A549 treated with RU486 at 1 μM for 4 hours (cell line): ENCODE results near the gene KDM5A. TPM values are rescaled to one million over a fixed set of nuclear protein-coding genes. Genes with fewer than 3 reads are reported as not detected.

Experiments
- total RNA-seq: library from RNA; stranded (reverse); fragments of 200-300 nt; extraction: Qiagen RNA extraction; gene quantifications from 5 replicates; pipeline ENCODE4 v1.2.3, GENCODE V29; 2022; ENCODE audit warnings: low read depth

Gene KDM5A
- total RNA-seq = 17.2 to 22.2 TPM (median 20.6 TPM) in 5 replicates

GRCh38 chr12:389142-390096 is at the start of gene KDM5A:
Gene KDM5A (minus strand): TSS chr12:389320. CDS start chr12:389091, 229 bp downstream.

GRCh38 chr12:401235-402028 is 12.3 kb upstream of the KDM5A start, which contains the start of gene CCDC77:
Gene CCDC77 (plus strand): TSS chr12:401644. CDS start chr12:409384, 7,740 bp downstream.

GRCh38 chr12:262817-263216 is 126.3 kb downstream of the KDM5A start, which contains the start of gene SLC6A13:
Gene SLC6A13 (minus strand): TSS chr12:262836. CDS start chr12:260052, 2,784 bp downstream.

Other genes with a start within 250 kb of the KDM5A start
- gene SLC6A12, start 175.2 kb downstream of the KDM5A start, total RNA-seq = 0.89 to 1.5 TPM (median 1.3 TPM) in 5 replicates
- 0.11 to 0.62 TPM (median 0.37 TPM) in 5 replicates for gene SLC6A13, start 126.5 kb downstream of the KDM5A start, total RNA-seq
- gene CCDC77, start 12.3 kb upstream of the KDM5A start, total RNA-seq = 12.5 to 15.9 TPM (median 15.6 TPM) in 5 replicates
- 0.43 to 1.0 TPM (median 0.64 TPM) in 5 replicates for gene B4GALNT3, start 70.6 kb upstream of the KDM5A start, total RNA-seq